ENCODE results near the gene GSDME. TPM values are rescaled to one million over a fixed set of nuclear protein-coding genes. Genes with fewer than 3 reads are reported as not detected.

The GSDME gene
- total RNA-seq, 2 donors from 2014 or later, result 0.50 to 1.6 TPM

DNA sequence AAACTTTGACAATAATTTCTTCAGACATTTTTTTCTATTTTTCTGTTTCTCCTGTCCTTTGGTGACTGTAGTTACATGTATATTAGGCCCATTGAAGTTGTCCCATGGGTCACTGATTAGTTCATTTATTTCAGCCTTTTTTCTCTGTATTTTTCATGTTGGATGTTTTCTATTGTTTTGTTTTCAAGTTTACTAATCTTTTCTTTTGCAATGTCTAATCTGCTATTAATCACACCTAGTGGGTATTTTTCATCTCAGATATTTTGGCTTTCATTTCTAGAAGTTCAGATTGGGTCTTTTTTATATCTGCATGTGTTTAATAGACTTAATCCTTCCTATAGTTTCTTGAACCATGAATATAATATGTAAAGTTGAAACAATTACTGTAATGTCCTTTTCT, 99.3 kb downstream of the GSDME start:
- Mint-ChIP-seq H3K27ac (no peak overlapping the region), H3K9me3 (no peaks in the 10 kb centered on the region), H3K4me3 (no peak overlapping the region), H3K36me3 (ENCODE audit: low read depth) (no peaks in the 10 kb centered on the region), H3K4me1 (peaks cover 3% of the 10 kb centered on the region), H3K27me3 (no peaks in the 10 kb centered on the region)
- ATAC-seq (replicated peaks), result no peak

DNA sequence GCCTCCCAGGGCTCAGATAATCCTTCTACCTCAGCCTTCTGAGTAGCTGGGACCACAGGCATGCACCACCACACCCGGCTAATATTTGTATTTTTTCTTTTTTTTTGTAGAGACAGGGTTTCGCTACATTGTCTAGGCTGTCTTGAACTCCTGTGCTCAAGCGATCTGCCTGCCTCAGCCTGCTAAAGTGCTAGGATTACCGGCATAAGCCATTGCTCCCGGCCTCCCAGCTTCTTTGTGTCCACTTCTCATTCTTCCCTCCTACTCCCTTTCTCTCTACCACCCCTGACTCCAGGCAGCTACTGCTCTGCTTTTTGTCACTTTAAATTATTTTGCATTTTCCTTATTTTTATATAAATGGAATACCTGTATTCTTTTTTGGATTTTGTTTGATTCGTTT, 100.7 kb downstream of the GSDME start:
- ATAC-seq (replicated peaks), result no peak
- H3K27ac Mint-ChIP-seq, result no peak overlapping the region
- H3K36me3 Mint-ChIP-seq (ENCODE audit: low read depth), result no peaks in the 10 kb centered on the region
- H3K4me3 Mint-ChIP-seq, result no peak overlapping the region
- no peaks in the 10 kb centered on the region for H3K9me3 Mint-ChIP-seq
- H3K4me1 Mint-ChIP-seq, result peaks cover 3% of the 10 kb centered on the region
- no peaks in the 10 kb centered on the region for H3K27me3 Mint-ChIP-seq

DNA sequence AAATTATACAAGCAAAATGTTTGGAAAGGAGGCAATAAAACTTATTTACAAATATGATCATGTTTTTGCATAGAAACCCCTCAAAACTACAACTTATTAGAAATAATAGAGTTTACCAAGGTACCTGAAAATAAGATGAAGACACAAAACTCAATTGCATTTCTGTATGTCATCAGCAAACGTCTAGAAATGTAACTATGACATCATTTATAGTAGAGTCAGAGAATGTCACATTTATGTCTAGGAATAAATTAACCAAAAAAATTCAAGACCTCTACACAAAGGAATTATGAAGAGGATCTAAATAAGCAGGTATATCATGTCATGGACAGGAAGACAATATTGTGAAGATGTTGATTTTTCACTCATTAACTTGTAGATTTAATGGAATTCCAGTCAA, 103.0 kb downstream of the GSDME start:
- H3K4me3 Mint-ChIP-seq, result no peak overlapping the region
- H3K36me3 Mint-ChIP-seq (ENCODE audit: low read depth), result peaks cover 6% of the 10 kb centered on the region
- no peaks in the 10 kb centered on the region for H3K27me3 Mint-ChIP-seq
- H3K27ac Mint-ChIP-seq, result peak overlapping the region; percentile 12
- no peak for ATAC-seq (replicated peaks)
- no peaks in the 10 kb centered on the region for H3K9me3 Mint-ChIP-seq
- H3K4me1 Mint-ChIP-seq, result peaks cover 3% of the 10 kb centered on the region

DNA sequence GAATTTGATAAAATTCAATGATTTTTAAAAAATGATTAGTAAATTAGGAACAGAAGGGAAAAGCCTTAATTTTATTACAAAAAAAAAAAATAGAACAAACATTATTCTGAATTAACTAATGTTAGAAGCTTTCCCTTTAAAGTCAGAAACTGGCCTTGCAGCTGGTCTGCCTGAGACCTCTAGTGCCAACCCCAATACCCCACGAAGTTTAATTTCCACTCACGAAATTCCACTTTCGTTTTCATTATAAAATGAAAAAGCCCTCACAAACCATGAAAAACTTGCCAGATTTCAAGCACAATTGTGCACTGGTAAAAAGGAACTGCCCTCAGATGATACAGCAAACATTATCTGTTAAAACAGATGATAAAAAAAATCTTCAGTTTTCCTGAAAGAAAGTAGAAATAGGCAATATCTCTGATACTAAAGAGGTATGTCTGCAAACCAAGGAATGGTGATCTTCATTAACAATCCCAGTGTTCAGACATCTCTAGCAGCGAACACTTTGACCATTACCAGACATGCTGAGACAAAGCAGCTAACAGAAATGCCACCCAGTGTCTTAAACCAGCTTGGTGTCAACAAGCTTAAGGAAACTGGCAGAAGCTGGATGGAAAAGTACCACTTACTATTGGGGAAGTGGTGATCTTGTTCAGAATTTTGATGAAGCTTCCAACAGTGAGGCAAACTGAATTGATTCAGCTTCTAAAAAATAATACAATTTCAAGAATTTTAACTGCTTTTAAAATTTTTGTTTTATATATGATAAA, 103.8 kb downstream of the GSDME start:
- Mint-ChIP-seq H3K4me3 (peak overlapping the region; percentile 25), H3K9me3 (no peaks in the 10 kb centered on the region), H3K36me3 (ENCODE audit: low read depth) (peaks cover 6% of the 10 kb centered on the region), H3K27me3 (no peaks in the 10 kb centered on the region), H3K27ac (no peak overlapping the region), H3K4me1 (peaks cover 3% of the 10 kb centered on the region)
- no peak for ATAC-seq (replicated peaks)

DNA sequence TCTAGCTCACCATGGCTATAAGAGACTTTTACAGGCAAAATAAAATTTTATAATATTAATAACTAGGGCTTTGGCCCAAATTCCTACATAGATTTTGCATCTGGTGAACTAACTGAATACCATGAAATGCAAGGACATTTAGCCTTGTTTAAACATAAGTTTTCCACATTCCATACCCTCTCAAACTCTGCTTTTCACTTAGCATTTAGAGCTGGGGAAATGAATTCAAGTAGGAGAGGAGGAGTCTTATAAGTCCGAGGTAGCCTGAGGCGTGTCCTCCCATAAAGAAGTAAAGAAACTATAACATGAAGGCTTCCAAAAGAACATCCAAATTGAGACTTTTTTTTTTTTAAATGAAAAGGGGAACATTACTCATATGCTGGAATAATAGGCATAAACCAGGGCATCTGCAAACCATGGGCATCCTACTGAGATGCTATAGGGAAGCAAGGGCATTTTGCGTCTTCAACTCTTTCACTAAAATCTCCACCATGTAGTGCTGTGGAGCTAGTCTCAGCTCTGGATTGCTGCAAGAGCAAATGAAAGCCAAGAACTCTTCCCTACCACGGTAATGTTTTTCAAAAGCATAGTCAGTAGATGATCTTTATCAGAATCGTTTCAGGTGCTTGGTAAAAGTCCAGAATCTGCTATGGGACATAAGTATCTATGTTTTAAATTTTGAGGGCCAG, 104.9 kb downstream of the GSDME start:
- Mint-ChIP-seq H3K4me3 (no peak overlapping the region), H3K27ac (no peak overlapping the region), H3K36me3 (ENCODE audit: low read depth) (peaks cover 6% of the 10 kb centered on the region), H3K4me1 (peaks cover 3% of the 10 kb centered on the region), H3K27me3 (no peaks in the 10 kb centered on the region), H3K9me3 (no peaks in the 10 kb centered on the region)
- ATAC-seq (replicated peaks), result no peak

Other genes starting within 250 kb of the GSDME start
- gene PALS2, start 184.0 kb downstream of the GSDME start, total RNA-seq, result 10 to 100 TPM; 14.0 to 22.6 TPM
- gene OSBPL3, start 222.7 kb upstream of the GSDME start, total RNA-seq, result 10 to 100 TPM; 57.6 to 70.6 TPM

All from activated T-helper 17 cell treated with anti-CD3 and anti-CD28 coated beads, Interleukin-2, amount 50 U/mL, for 72 hours (primary cell).